Measurements from ENCODE around the gene ALDH1L2. TPM values are rescaled to one million over a fixed set of nuclear protein-coding genes. Genes with fewer than 3 reads are reported as not detected.

The ALDH1L2 gene
- total RNA-seq, 1 donor from 2014 or later = 5.4 TPM

DNA sequence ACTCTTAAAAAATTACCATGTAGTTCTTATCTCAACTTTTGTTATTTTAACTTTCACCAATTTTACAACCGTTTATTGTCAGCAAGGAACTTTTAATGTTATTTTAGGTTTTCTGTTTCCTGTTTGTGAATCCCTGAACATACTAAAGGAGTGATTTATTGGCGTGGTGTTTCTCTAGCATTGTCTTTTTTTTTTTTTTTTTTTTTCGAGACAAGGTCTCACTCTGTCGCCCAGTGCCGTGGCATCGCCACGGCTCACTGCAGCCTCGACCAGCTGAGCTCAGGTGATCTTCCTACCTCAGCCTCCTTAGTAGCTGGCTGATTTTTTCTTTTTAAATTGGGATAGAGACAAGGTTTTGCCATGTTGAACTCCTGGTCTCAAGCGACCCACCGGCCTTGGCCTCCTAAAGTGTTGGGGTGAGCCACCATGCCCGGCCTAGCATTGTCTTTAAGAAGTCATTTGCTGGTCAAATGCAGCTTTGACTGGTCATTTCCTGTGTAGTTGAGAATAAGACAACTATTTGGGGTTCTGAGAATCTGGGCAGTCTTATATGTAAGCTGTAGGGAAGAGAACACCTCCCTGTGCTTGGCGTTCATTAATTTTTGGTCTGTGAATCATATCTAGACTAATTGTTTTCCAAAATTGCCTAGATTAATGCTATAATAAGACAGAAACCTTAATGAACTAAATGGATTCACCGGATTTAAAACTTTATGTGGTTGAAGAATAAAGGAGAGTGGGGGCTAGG, 25.4 kb upstream of the ALDH1L2 start:
- peaks cover 42% of the 10 kb centered on the region for H3K4me1 ChIP-seq
- no peak for DNase-seq (ENCODE audit: extremely low spot score in 2 of 2)
- no peaks in the 10 kb centered on the region for H3K27me3 ChIP-seq
- H3K9me3 ChIP-seq = no peaks in the 10 kb centered on the region
- peak overlapping the region; percentile 75 for H3K27ac ChIP-seq
- peak overlapping the region; percentile 92 to 99 for H3K4me3 ChIP-seq
- intact Hi-C loops (cut with DNase I) = no loop called here
- H3K36me3 ChIP-seq = peaks cover 0 to 11% of the 10 kb centered on the region in 2 donors
- TF ChIP-seq POLR2A (IDR thresholded peaks at IDR 0.05) = no peak
- TF ChIP-seq, protein P1, sequence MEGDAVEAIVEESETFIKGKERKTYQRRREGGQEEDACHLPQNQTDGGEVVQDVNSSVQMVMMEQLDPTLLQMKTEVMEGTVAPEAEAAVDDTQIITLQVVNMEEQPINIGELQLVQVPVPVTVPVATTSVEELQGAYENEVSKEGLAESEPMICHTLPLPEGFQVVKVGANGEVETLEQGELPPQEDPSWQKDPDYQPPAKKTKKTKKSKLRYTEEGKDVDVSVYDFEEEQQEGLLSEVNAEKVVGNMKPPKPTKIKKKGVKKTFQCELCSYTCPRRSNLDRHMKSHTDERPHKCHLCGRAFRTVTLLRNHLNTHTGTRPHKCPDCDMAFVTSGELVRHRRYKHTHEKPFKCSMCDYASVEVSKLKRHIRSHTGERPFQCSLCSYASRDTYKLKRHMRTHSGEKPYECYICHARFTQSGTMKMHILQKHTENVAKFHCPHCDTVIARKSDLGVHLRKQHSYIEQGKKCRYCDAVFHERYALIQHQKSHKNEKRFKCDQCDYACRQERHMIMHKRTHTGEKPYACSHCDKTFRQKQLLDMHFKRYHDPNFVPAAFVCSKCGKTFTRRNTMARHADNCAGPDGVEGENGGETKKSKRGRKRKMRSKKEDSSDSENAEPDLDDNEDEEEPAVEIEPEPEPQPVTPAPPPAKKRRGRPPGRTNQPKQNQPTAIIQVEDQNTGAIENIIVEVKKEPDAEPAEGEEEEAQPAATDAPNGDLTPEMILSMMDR (IDR thresholded peaks at IDR 0.05) = no peak
- no peak for TF ChIP-seq POLR2AphosphoS5 (IDR thresholded peaks at IDR 0.05; ENCODE audit: insufficient read depth in 1 of 2, low read depth in 1 of 2)

DNA sequence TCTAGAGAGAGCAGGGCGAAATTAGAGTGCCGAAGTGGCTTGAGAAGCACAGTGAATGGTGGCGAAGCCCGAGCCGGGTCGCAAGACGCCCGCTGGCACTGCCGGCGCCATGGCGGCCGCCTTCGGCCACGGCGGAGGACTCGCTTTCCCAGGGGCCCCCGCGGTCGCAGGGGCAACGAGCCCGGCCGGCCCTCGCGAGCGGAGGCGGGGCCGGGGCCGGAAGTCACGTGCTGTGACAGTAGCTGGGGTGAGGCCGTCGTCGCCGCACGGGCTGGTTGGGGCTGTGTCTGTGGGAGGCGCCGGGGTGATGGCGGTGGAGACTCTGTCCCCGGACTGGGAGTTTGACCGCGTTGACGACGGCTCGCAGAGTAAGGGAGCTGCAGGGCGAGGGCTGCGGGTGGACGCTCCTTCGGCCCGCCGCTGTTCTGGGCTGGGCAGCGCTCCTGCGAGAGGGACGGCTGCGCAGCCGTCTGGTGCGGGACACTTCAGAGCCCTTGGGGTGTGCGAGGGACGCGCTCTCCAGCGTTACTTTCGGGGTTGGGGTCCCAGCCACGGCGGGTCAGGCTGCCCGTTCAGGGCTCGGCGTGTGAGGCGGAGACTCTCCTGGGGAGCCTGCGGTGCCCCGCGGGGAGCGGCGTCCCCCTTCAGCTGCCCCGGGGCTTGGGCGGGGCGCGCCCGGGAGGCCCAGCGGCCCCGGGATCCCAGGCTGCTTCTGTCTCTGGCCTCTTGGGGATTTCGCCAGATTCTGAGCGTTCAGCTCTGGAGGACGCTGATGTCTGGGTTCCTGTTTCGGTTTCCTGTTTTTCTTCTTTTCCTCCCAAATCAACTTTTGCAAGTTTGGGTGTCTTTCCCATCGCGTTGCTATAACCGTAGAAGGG, 23.5 kb upstream of the ALDH1L2 start, which contains the start of gene WASHC4:
Gene WASHC4 (plus strand): TSS at position 238 of the 878 bp plus-strand sequence. CDS start 70 bp downstream, at position 308.
- Histone ChIP-seq H3K9me3 (no peaks in the 10 kb centered on the region), H3K27me3 (no peaks in the 10 kb centered on the region), H3K4me1 (peaks cover 35% of the 10 kb centered on the region), H3K4me3 (peak within 1 kb of the TSS; percentile 92 to 99), H3K36me3 (peaks cover 0 to 10% of the 10 kb centered on the region in 2 donors), H3K27ac (peak within 1 kb of the TSS; percentile 99)
- TF ChIP-seq POLR2A (IDR thresholded peaks at IDR 0.05) (peak; percentile 74 to 96), POLR2AphosphoS5 (IDR thresholded peaks at IDR 0.05; ENCODE audit: insufficient read depth in 1 of 2, low read depth in 1 of 2) (peak; percentile 28 to 98)
- TF ChIP-seq, protein P1 (IDR thresholded peaks at IDR 0.05) = no peak
- intact Hi-C loops (cut with DNase I) = no loop called here
- peak in 1 of 2 donors; percentile 93 for DNase-seq (ENCODE audit: extremely low spot score in 2 of 2)

DNA sequence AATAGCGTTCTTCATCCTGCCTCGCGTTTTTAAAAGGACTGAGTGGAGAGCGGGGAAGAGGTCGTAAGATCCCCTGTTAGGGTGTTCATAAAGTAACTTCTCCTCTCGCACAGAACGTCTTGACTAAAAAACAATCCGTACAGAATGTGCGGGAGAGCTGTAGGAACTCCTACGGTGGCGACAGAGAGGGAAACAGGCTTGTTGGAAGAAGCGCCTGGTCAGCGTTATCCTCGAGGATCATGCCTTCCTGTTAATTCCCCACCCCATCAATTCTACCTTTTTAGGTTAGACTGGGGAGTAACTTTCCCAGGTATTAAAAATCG, 22.9 kb upstream of the ALDH1L2 start:
- Histone ChIP-seq H3K36me3 (peaks cover 0 to 4% of the 10 kb centered on the region in 2 donors), H3K9me3 (no peaks in the 10 kb centered on the region), H3K4me3 (peak overlapping the region; percentile 92 to 99), H3K27ac (peak overlapping the region; percentile 99), H3K4me1 (peaks cover 34% of the 10 kb centered on the region), H3K27me3 (no peaks in the 10 kb centered on the region)
- intact Hi-C loops (cut with DNase I) = no loop called here
- TF ChIP-seq POLR2AphosphoS5 (IDR thresholded peaks at IDR 0.05; ENCODE audit: insufficient read depth in 1 of 2, low read depth in 1 of 2) (no peak), POLR2A (IDR thresholded peaks at IDR 0.05) (no peak)
- TF ChIP-seq, protein P1 (IDR thresholded peaks at IDR 0.05) = no peak
- peak in 1 of 2 donors; percentile 92 for DNase-seq (ENCODE audit: extremely low spot score in 2 of 2)

DNA sequence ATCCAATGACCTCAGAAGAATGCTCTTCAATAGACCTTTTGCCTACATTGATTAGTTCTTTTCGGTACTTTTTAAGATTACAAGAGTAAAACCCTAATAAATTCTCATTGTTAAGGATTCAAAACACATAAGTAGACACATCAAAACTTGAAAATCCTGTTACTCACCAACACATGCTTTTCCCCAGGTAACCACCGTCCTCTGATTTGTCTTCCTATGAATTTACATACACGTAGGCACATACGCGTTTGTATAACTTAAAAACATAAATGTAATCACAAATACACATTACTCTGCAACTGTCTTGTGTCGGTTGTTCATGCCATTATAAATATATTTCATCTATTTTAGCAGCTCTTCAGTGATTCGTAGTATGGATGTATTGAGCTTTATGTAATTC, 22.4 kb upstream of the ALDH1L2 start:
- Histone ChIP-seq H3K4me3 (peak overlapping the region; percentile 92 to 99), H3K4me1 (peaks cover 29% of the 10 kb centered on the region), H3K27me3 (no peaks in the 10 kb centered on the region), H3K27ac (peak overlapping the region; percentile 99), H3K36me3 (peaks cover 0 to under 1% of the 10 kb centered on the region in 2 donors), H3K9me3 (no peaks in the 10 kb centered on the region)
- TF ChIP-seq, protein P1 (IDR thresholded peaks at IDR 0.05) = no peak
- TF ChIP-seq POLR2A (IDR thresholded peaks at IDR 0.05) (no peak), POLR2AphosphoS5 (IDR thresholded peaks at IDR 0.05; ENCODE audit: insufficient read depth in 1 of 2, low read depth in 1 of 2) (no peak)
- intact Hi-C loops (cut with DNase I) = no loop called here
- no peak for DNase-seq (ENCODE audit: extremely low spot score in 2 of 2)

Data from vagina (tissue), 2 donors.